Measurements from ENCODE around the gene TKFC. TPM values are rescaled to one million over a fixed set of nuclear protein-coding genes. Genes with fewer than 3 reads are reported as not detected.

Gene TKFC
- total RNA-seq, 1 experiment from 2014 or later, result 82.3 TPM

DNA sequence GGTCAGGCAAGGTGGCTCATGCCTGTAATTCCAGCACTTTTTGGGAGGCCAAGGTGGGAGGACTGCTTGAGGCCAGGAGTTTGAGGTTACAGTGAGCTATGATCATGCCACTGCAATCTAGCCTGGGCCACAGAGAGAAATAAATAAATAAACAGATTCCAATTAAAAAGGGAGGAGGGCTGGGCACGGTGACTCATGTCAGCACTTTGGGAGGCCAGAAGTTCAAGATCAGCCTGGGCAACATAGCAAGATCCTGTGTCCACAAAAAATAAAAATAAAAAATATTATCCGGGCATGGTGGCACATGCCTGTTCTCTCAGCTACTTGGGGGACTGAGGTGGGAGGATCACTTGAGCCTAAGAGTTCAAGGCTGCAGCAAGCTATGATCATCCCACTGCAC is 21.2 kb downstream of the TKFC start:
- BruUV-seq (replicated peaks), result no TSS peak
- Histone ChIP-seq H3K27ac (ENCODE audit: low read depth, low read length, poor library complexity, severe bottlenecking) (no peak overlapping the region), H3K4me3 (ENCODE audit: low read depth, low read length, poor library complexity, severe bottlenecking) (no peak overlapping the region), H3K36me3 (ENCODE audit: insufficient read depth, low read length, poor library complexity, severe bottlenecking) (peaks cover 8% of the 10 kb centered on the region), H3K9me3 (ENCODE audit: low read depth, low read length, poor library complexity, severe bottlenecking) (no peaks in the 10 kb centered on the region), H3K4me1 (ENCODE audit: insufficient read depth, low read length, poor library complexity, severe bottlenecking) (no peaks in the 10 kb centered on the region), H3K27me3 (replicated peaks; ENCODE audit: insufficient read depth, low read depth, low read length, poor library complexity) (no peaks in the 10 kb centered on the region)
- DNase-seq (ENCODE audit: low spot score), result no peak
- intact Hi-C loops (cut with micrococcal nuclease; ENCODE audit: unreplicated experiment), result no loop called here
- ChIA-PET CTCF (no interaction called here), POLR2A (ENCODE audit: low non-redundant PET) (no interaction called here)
- TF ChIP-seq EZH2 (IDR thresholded peaks at IDR 0.05; ENCODE audit: borderline replicate concordance, low read depth, low read length, poor library complexity, severe bottlenecking), result no peak
- TF ChIP-seq, protein P1, sequence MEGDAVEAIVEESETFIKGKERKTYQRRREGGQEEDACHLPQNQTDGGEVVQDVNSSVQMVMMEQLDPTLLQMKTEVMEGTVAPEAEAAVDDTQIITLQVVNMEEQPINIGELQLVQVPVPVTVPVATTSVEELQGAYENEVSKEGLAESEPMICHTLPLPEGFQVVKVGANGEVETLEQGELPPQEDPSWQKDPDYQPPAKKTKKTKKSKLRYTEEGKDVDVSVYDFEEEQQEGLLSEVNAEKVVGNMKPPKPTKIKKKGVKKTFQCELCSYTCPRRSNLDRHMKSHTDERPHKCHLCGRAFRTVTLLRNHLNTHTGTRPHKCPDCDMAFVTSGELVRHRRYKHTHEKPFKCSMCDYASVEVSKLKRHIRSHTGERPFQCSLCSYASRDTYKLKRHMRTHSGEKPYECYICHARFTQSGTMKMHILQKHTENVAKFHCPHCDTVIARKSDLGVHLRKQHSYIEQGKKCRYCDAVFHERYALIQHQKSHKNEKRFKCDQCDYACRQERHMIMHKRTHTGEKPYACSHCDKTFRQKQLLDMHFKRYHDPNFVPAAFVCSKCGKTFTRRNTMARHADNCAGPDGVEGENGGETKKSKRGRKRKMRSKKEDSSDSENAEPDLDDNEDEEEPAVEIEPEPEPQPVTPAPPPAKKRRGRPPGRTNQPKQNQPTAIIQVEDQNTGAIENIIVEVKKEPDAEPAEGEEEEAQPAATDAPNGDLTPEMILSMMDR (conservative IDR thresholded peaks at IDR 0.05; ENCODE audit: low read depth, low read length), result no peak

DNA sequence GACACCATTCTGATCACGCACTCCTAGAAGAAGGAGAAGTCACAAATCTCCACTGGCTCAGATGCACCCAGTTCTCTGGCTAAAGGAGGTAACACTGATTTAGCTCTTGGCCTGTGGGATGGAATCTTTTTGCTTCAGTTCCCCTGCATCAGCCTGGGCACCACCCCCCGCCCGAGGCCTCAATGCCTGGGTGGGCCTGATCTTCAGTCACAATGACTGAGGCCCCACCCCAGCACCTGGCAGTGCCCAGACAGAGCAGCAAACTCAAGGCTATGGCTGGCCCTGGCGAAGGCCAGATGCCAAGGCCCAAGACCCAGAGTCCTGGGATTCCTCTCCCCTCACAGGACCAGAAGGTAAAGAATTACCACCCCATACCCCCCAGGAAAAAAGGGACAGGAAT is 23.7 kb downstream of the TKFC start:
- Histone ChIP-seq H3K36me3 (ENCODE audit: insufficient read depth, low read length, poor library complexity, severe bottlenecking) (no peaks in the 10 kb centered on the region), H3K27me3 (replicated peaks; ENCODE audit: insufficient read depth, low read depth, low read length, poor library complexity) (no peaks in the 10 kb centered on the region), H3K9me3 (ENCODE audit: low read depth, low read length, poor library complexity, severe bottlenecking) (no peaks in the 10 kb centered on the region), H3K27ac (ENCODE audit: low read depth, low read length, poor library complexity, severe bottlenecking) (no peak overlapping the region), H3K4me1 (ENCODE audit: insufficient read depth, low read length, poor library complexity, severe bottlenecking) (peaks cover 7% of the 10 kb centered on the region), H3K4me3 (ENCODE audit: low read depth, low read length, poor library complexity, severe bottlenecking) (no peak overlapping the region)
- ChIA-PET CTCF (interaction anchor here (0.6 kb wide), 1 partner anchor 218 kb away, joined by 13 read pairs; no protein-coding TSS in a partner anchor), POLR2A (ENCODE audit: low non-redundant PET) (no interaction called here)
- no TSS peak for BruUV-seq (replicated peaks)
- TF ChIP-seq, protein P1 (conservative IDR thresholded peaks at IDR 0.05; ENCODE audit: low read depth, low read length), result no peak
- TF ChIP-seq EZH2 (IDR thresholded peaks at IDR 0.05; ENCODE audit: borderline replicate concordance, low read depth, low read length, poor library complexity, severe bottlenecking), result no peak
- intact Hi-C loops (cut with micrococcal nuclease; ENCODE audit: unreplicated experiment), result no loop called here
- DNase-seq (ENCODE audit: low spot score), result no peak

- peaks cover 7% of the 10 kb centered on the region for H3K4me1 ChIP-seq (ENCODE audit: insufficient read depth, low read length, poor library complexity, severe bottlenecking)
- no peak overlapping the region for H3K27ac ChIP-seq (ENCODE audit: low read depth, low read length, poor library complexity, severe bottlenecking)
- DNase-seq (ENCODE audit: low spot score), result no peak
- TF ChIP-seq, protein P1 (conservative IDR thresholded peaks at IDR 0.05; ENCODE audit: low read depth, low read length), result no peak
- TF ChIP-seq EZH2 (IDR thresholded peaks at IDR 0.05; ENCODE audit: borderline replicate concordance, low read depth, low read length, poor library complexity, severe bottlenecking), result no peak
- H3K9me3 ChIP-seq (ENCODE audit: low read depth, low read length, poor library complexity, severe bottlenecking), result no peaks in the 10 kb centered on the region
- intact Hi-C loops (cut with micrococcal nuclease; ENCODE audit: unreplicated experiment), result no loop called here
- H3K36me3 ChIP-seq (ENCODE audit: insufficient read depth, low read length, poor library complexity, severe bottlenecking), result no peaks in the 10 kb centered on the region
- no TSS peak for BruUV-seq (replicated peaks)
- no peaks in the 10 kb centered on the region for H3K27me3 ChIP-seq (replicated peaks; ENCODE audit: insufficient read depth, low read depth, low read length, poor library complexity)
- POLR2A ChIA-PET (ENCODE audit: low non-redundant PET), result interaction anchor here (0.6 kb wide), 1 partner anchor 18 kb away, joined by 8 read pairs; no protein-coding TSS in a partner anchor
- H3K4me3 ChIP-seq (ENCODE audit: low read depth, low read length, poor library complexity, severe bottlenecking), result no peak overlapping the region
- CTCF ChIA-PET, result interaction anchor here (0.5 kb wide), 1 partner anchor 745 kb away, joined by 3 read pairs; no protein-coding TSS in a partner anchor
Measured at GRCh38 chr11:61357233-61357893, 24.3 kb downstream of the TKFC start.

Data from A673 (cell line).